GM10266 (cell line): ENCODE results near the gene FLRT1.

ENCODE experiments used
- DNase-seq: peaks from one replicate; pipeline ENCODE4 v3.0.0; 2012; ENCODE audit errors: extremely low spot score
- CTCF ChIP-seq: IDR thresholded peaks from 2 replicates; pipeline ENCODE4 v1.5.1; 2012; ENCODE audit warnings: mild to moderate bottlenecking, low read depth; ENCODE audit not compliant: control insufficient read depth, insufficient read depth; ENCODE audit errors: missing control alignments

FLRT1 gene

GRCh38 chr11:64080390-64080789 is 44.7 kb downstream of the FLRT1 start:
- TF ChIP-seq CTCF = no peak
- DNase-seq = no peak

GRCh38 chr11:64081745-64082442 is 46.2 kb downstream of the FLRT1 start:
- DNase-seq = no peak
- no peak for TF ChIP-seq CTCF

- DNase-seq = no peak
- TF ChIP-seq CTCF = no peak
Measured at GRCh38 chr11:64083398-64084080, 47.8 kb downstream of the FLRT1 start.

GRCh38 chr11:64084146-64084950 is 48.6 kb downstream of the FLRT1 start:
- no peak for TF ChIP-seq CTCF
- DNase-seq = no peak

GRCh38 chr11:64084951-64085710 is 49.4 kb downstream of the FLRT1 start:
- DNase-seq = no peak
- TF ChIP-seq CTCF = no peak
